K562 (cell line): ENCODE results near the gene NACC1. TPM values are rescaled to one million over a fixed set of nuclear protein-coding genes. Genes with fewer than 3 reads are reported as not detected.

Experiments used
- ARHGAP35 ChIP-seq: fragments of 450-650 bp; IDR thresholded peaks from 2 replicates; pipeline ENCODE4 v1.6.1; 2018; ENCODE audit not compliant: partially characterized antibody
- DIDO1 ChIP-seq: fragments of 450-650 bp; IDR thresholded peaks from 2 replicates; pipeline ENCODE4 v1.6.1; 2016; ENCODE audit warnings: low read depth, missing biosample characterization, missing genetic modification characterization
- E2F8 ChIP-seq: fragments of 450-650 bp; IDR thresholded peaks from 2 replicates; pipeline ENCODE4 v1.7.1; 2018; ENCODE audit warnings: mild to moderate bottlenecking, low read depth; ENCODE audit not compliant: partially characterized antibody
- EZH2 ChIP-seq: IDR thresholded peaks from 2 replicates; pipeline ENCODE4 v1.6.1; 2012; ENCODE audit warnings: low read depth, mild to moderate bottlenecking, inconsistent platforms, low read length, borderline replicate concordance
- MAFF ChIP-seq: IDR thresholded peaks from 2 replicates; pipeline ENCODE4 v1.6.1; 2012; ENCODE audit warnings: low read length, improper control_type of control experiment
- MLX ChIP-seq, 2 experiments: fragments of 450-650 bp in 1 of 2; sonication (generic) in 1 of 2; formaldehyde crosslinking; conservative IDR thresholded peaks; 2 replicates each; pipeline versions ENCODE4 v1.4.0 to v1.8.1; 2020 to 2022; ENCODE audit warnings: mild to moderate bottlenecking in 1 of 2, missing genetic modification reagents in 1 of 2
- NFE2 ChIP-seq: IDR thresholded peaks from 2 replicates; pipeline ENCODE4 v1.6.1; 2014; ENCODE audit warnings: antibody characterized with exemption, low read depth
- NFYB ChIP-seq: IDR thresholded peaks from 2 replicates; pipeline ENCODE4 v1.6.1; 2011; ENCODE audit warnings: mild to moderate bottlenecking, moderate library complexity; ENCODE audit not compliant: insufficient read length; ENCODE audit errors: extremely low read depth
- PRDM10 ChIP-seq: fragments of 450-650 bp; IDR thresholded peaks from 2 replicates; pipeline ENCODE4 v1.6.1; 2018; ENCODE audit not compliant: partially characterized antibody
- SMARCA4 ChIP-seq: fragments of 450-650 bp; IDR thresholded peaks from 2 replicates; pipeline ENCODE4 v1.6.1; 2016
- TSHZ1 ChIP-seq: fragments of 250-450 bp; sonication (Bioruptor Pico); IDR thresholded peaks from 2 replicates; pipeline ENCODE4 v1.4.0; 2020; ENCODE audit warnings: mild to moderate bottlenecking, moderate library complexity
- ZNF212 ChIP-seq: fragments of 450-650 bp; formaldehyde crosslinking; IDR thresholded peaks from 2 replicates; pipeline ENCODE4 v1.4.0; 2020; ENCODE audit warnings: mild to moderate bottlenecking
- ZNF512 ChIP-seq: IDR thresholded peaks from 2 replicates; pipeline ENCODE4 v1.6.1; 2016; ENCODE audit warnings: missing genetic modification characterization, missing compliant biosample characterization
- ZNF76 ChIP-seq: fragments of 250-450 bp; sonication (Bioruptor Pico); IDR thresholded peaks from 2 replicates; pipeline ENCODE4 v1.4.0; 2020; ENCODE audit warnings: mild to moderate bottlenecking, moderate library complexity, borderline replicate concordance
- polyA plus RNA-seq, 8 experiments: library from polyadenylated mRNA; depleted of rRNA in 4 of 8; stranded (reverse) in 5 of 8; unstranded in 3 of 8; fragments of >200 nt; fragmentation: Nextera tagmentation in 2 of 8; fragmentation: Illumina TruSeq in 1 of 8; extraction: Ambion mirVana in 2 of 8; extraction: Trizol in 1 of 8; gene quantifications; 2 replicates each; pipeline versions ENCODE4 v1.2.1 to v1.2.3, GENCODE V29; 2011 to 2014; ENCODE audit warnings: inconsistent platforms in 1 of 8, missing spikeins in 1 of 8
- total RNA-seq, 7 experiments: library from RNA; depleted of rRNA in 6 of 7; stranded (reverse); fragments of >200 nt in 6 of 7; fragmentation: Illumina TruSeq in 2 of 7; extraction: Trizol in 2 of 7; gene quantifications; 2 replicates each; pipeline versions ENCODE4 v1.2.1 to v1.2.3, GENCODE V29; 2011 to 2021; ENCODE audit warnings: low replicate concordance in 1 of 7

The NACC1 gene
- total and polyA plus RNA-seq, 9 of the 15 experiments (the other 6 are each of a cell fraction or from before 2014, with no cell fraction given), result 0.04 to 96.6 (median 25.8) TPM

GRCh38 chr19:13164343-13165161, 46.5 kb downstream of the NACC1 start (continued):
- TF ChIP-seq PRDM10, result peak; percentile 68
- TF ChIP-seq MAFF, result no peak
- no peak for TF ChIP-seq ZNF76 (CRISPR knock-in tag)
- no peak for TF ChIP-seq EZH2
- no peak for TF ChIP-seq ZNF512 (tag)
- TF ChIP-seq NFYB, result no peak
- no peak for TF ChIP-seq NFE2
- TF ChIP-seq TSHZ1, result no peak
- TF ChIP-seq DIDO1 (tag), result 0 out of 2 replicates have a peak, but pooled peaks have one; percentile 33
- TF ChIP-seq ZNF212 (CRISPR knock-in tag), result no peak
- TF ChIP-seq MLX (CRISPR knock-in tag; conservative IDR thresholded peaks at IDR 0.05), result no peak
- no peak for TF ChIP-seq ARHGAP35
- TF ChIP-seq E2F8, result no peak
- 0 out of 2 replicates have a peak, but pooled peaks have one; percentile 29 for TF ChIP-seq SMARCA4
